HEK293 (cell line): ENCODE results near the gene FAM9A.

Source experiments
- CTCF ChIA-PET: fragments of 350-600 bp; formaldehyde crosslinking; extraction: SDS; loops from one replicate; lab custom pipeline; 2021; ENCODE audit warnings: antibody characterized with exemption; lab: Yijun Ruan, JAX
- POLR2A ChIA-PET: fragments of 300-600 bp; formaldehyde crosslinking; extraction: SDS; loops from one replicate; lab custom pipeline; 2020; ENCODE audit warnings: antibody characterized with exemption, inconsistent platforms; lab: Yijun Ruan, JAX
- H3K27ac ChIP-seq: fragments of 200-500 bp; sonication (Bioruptor generic); 2 replicates; pipeline ENCODE4 v1.5.1; 2014; ENCODE audit warnings: low read depth, low read length, control low read depth, inconsistent platforms; ENCODE audit errors: extremely low read depth
- H3K36me3 ChIP-seq, 2 experiments: fragments of 200-500 bp in 1 of 2; sonication (Bioruptor generic) in 1 of 2; 1 replicate in 1 of 2; 2 replicates in 1 of 2; pipeline ENCODE4 v1.5.1; 2014 to 2017; ENCODE audit warnings: inconsistent platforms in 2 of 2, low read length in 2 of 2; ENCODE audit not compliant: control insufficient read depth in 2 of 2, insufficient read depth in 1 of 2
- H3K4me1 ChIP-seq: fragments of 200-500 bp; sonication (Bioruptor generic); 2 replicates; pipeline ENCODE4 v1.5.1; 2014; ENCODE audit warnings: mild to moderate bottlenecking, low read length, inconsistent platforms; ENCODE audit not compliant: control insufficient read depth, insufficient read depth
- H3K4me3 ChIP-seq: 2 replicates; pipeline ENCODE4 v1.5.1; 2011; ENCODE audit warnings: low read depth, mild to moderate bottlenecking, control low read depth, low read length, moderate library complexity
- H3K9me3 ChIP-seq: fragments of 200-500 bp; sonication (Bioruptor generic); 2 replicates; pipeline ENCODE4 v1.5.1; 2014; ENCODE audit warnings: low read depth, low read length, inconsistent platforms; ENCODE audit not compliant: control insufficient read depth, insufficient read depth
- KLF7 ChIP-seq: fragments of 450-650 bp; formaldehyde crosslinking; IDR thresholded peaks from 2 replicates; pipeline ENCODE4 v1.5.1; 2016; ENCODE audit warnings: missing biosample characterization, missing genetic modification characterization, borderline replicate concordance
- MZF1 ChIP-seq: fragments of 450-650 bp; formaldehyde crosslinking; IDR thresholded peaks from 2 replicates; pipeline ENCODE4 v1.5.1; 2017; ENCODE audit warnings: missing biosample characterization, missing genetic modification characterization, borderline replicate concordance
- SCRT1 ChIP-seq: fragments of 450-650 bp; formaldehyde crosslinking; IDR thresholded peaks from 2 replicates; pipeline ENCODE4 v1.5.1; 2016; ENCODE audit warnings: missing biosample characterization, missing genetic modification characterization, borderline replicate concordance
- SCRT2 ChIP-seq: fragments of 450-650 bp; formaldehyde crosslinking; IDR thresholded peaks from 2 replicates; pipeline ENCODE4 v1.5.1; 2016; ENCODE audit warnings: missing biosample characterization, missing genetic modification characterization
- SP2 ChIP-seq: fragments of 450-650 bp; formaldehyde crosslinking; IDR thresholded peaks from 2 replicates; pipeline ENCODE4 v1.5.1; 2016; ENCODE audit warnings: missing biosample characterization, missing genetic modification characterization
- ZFP3 ChIP-seq: fragments of 450-650 bp; formaldehyde crosslinking; IDR thresholded peaks from 2 replicates; pipeline ENCODE4 v1.5.1; 2016; ENCODE audit warnings: low read depth, missing biosample characterization, missing genetic modification characterization
- ZNF324 ChIP-seq: fragments of 450-650 bp; formaldehyde crosslinking; IDR thresholded peaks from 2 replicates; pipeline ENCODE4 v1.5.1; 2016; ENCODE audit warnings: missing biosample characterization, missing genetic modification characterization
- ZNF341 ChIP-seq: fragments of 450-650 bp; formaldehyde crosslinking; IDR thresholded peaks from 2 replicates; pipeline ENCODE4; 2016; ENCODE audit warnings: low read depth, missing biosample characterization, missing genetic modification characterization
- ZNF37A ChIP-seq: fragments of 450-650 bp; IDR thresholded peaks from 2 replicates; pipeline ENCODE4 v1.5.1; 2018; ENCODE audit warnings: missing biosample characterization, missing genetic modification characterization
- ZNF423 ChIP-seq: fragments of 450-650 bp; formaldehyde crosslinking; IDR thresholded peaks from 2 replicates; pipeline ENCODE4 v1.5.1; 2016; ENCODE audit warnings: missing biosample characterization, missing genetic modification characterization
- ZNF560 ChIP-seq: fragments of 450-650 bp; formaldehyde crosslinking; IDR thresholded peaks from 2 replicates; pipeline ENCODE4 v1.5.1; 2017; ENCODE audit warnings: missing biosample characterization, missing genetic modification characterization, borderline replicate concordance
- ZNF654 ChIP-seq: fragments of 450-650 bp; formaldehyde crosslinking; IDR thresholded peaks from 2 replicates; pipeline ENCODE4 v1.5.1; 2016; ENCODE audit warnings: low read depth, missing biosample characterization, missing genetic modification characterization
- ZNF677 ChIP-seq: fragments of 450-650 bp; IDR thresholded peaks from 2 replicates; pipeline ENCODE4 v1.5.0; 2018; ENCODE audit warnings: missing biosample characterization, mild to moderate bottlenecking, missing genetic modification characterization, moderate library complexity
- ZNF704 ChIP-seq: fragments of 450-650 bp; formaldehyde crosslinking; IDR thresholded peaks from 2 replicates; pipeline ENCODE4 v1.5.1; 2016; ENCODE audit warnings: missing biosample characterization, missing genetic modification characterization
- ZSCAN30 ChIP-seq: fragments of 450-650 bp; IDR thresholded peaks from 2 replicates; pipeline ENCODE4 v1.5.1; 2018; ENCODE audit warnings: missing biosample characterization, mild to moderate bottlenecking, missing genetic modification characterization, moderate library complexity
- TF ChIP-seq, protein P1 (sequence below): fragments of 450-650 bp; formaldehyde crosslinking; IDR thresholded peaks from 2 replicates; pipeline ENCODE4 v1.5.1; 2016; ENCODE audit warnings: missing biosample characterization, missing genetic modification characterization
- TF ChIP-seq, protein P2 (sequence below): fragments of 450-650 bp; formaldehyde crosslinking; IDR thresholded peaks from 2 replicates; pipeline ENCODE4 v1.5.1; 2016; ENCODE audit warnings: missing biosample characterization, missing genetic modification characterization, borderline replicate concordance

The FAM9A gene

DNA sequence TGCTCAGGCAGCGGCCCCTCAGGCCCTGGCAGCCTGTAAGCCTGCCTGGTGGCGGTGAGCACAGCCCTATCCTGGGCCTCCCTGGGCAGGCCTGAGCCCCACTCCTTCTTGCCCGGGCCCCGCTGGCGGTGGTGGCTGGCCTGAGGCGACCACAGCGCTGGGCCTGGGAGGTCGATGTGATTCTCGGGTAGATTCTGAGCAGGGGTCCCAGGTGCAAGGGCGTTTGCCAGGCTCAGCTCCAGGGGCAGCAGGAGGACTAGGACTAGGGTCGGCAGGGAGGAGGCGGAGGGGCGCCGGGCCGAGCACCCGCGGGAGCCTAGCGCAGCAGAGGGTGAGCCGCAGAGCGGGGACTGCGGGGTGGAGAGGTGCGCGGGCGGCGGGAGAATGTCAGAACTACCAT lies 17.0 kb downstream of the FAM9A start (continued):
- no peak for TF ChIP-seq ZNF560 (tag by site-specific recombination)
- no peak for TF ChIP-seq SP2 (tag by site-specific recombination)
- TF ChIP-seq MZF1 (tag by site-specific recombination), result no peak
- TF ChIP-seq ZNF423 (tag by site-specific recombination), result no peak
- TF ChIP-seq ZNF324 (tag by site-specific recombination), result no peak

- Histone ChIP-seq H3K36me3 (no peaks in the 10 kb centered on the region), H3K9me3 (no peaks in the 10 kb centered on the region), H3K4me1 (no peaks in the 10 kb centered on the region)
- ChIA-PET POLR2A (no interaction called here), CTCF (no interaction called here)
- TF ChIP-seq SCRT2 (tag by site-specific recombination) (no peak), ZFP3 (tag by site-specific recombination) (no peak), ZNF341 (tag by site-specific recombination) (no peak), ZNF677 (tag by site-specific recombination) (no peak), ZNF37A (tag by site-specific recombination) (no peak), SCRT1 (tag by site-specific recombination) (no peak), ZNF654 (tag by site-specific recombination) (no peak), KLF7 (tag by site-specific recombination) (no peak), ZNF704 (no peak)
- TF ChIP-seq, all 188 proteins: peak for 0
- Histone ChIP-seq H3K27ac (no peak overlapping the region), H3K4me3 (no peak overlapping the region)
These were observed 17.5 kb downstream of the FAM9A start for GRCh38 chrX:8783714-8784098.

DNA sequence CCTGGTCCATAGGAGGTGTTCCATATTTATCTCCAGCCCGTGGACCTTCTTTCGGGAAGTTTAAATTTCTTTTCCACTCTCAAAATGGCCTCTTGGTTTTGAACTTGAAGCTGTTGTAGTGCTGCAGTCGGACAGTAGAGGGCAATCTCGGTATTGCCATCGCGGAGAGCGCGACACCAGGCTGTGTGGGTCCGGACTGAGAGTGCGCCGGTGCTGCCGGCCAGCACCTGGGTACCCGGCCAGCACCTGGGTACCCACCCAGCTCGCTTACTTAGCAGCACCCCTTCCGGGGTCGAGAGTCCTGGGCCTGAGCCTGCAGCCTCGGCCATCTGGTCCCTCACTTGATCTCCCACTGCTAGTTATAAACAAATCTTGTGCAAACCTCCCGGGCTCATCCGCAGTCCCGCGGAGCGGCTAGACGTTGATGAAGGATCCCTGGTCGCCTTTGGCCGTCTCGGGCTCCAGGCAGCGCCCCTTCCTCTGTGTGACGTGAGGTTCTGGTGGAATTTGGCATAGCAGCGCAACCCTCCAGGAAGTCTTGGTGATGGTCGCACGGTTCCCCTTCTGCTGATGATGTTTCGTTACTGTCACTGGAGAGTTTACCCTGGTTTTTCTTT lies 18.0 kb downstream of the FAM9A start:
- Histone ChIP-seq H3K9me3 (no peaks in the 10 kb centered on the region), H3K4me3 (no peak overlapping the region), H3K27ac (no peak overlapping the region), H3K4me1 (no peaks in the 10 kb centered on the region), H3K36me3 (no peaks in the 10 kb centered on the region)
- POLR2A ChIA-PET, result no interaction called here
- CTCF ChIA-PET, result no interaction called here
- TF ChIP-seq, protein P1, sequence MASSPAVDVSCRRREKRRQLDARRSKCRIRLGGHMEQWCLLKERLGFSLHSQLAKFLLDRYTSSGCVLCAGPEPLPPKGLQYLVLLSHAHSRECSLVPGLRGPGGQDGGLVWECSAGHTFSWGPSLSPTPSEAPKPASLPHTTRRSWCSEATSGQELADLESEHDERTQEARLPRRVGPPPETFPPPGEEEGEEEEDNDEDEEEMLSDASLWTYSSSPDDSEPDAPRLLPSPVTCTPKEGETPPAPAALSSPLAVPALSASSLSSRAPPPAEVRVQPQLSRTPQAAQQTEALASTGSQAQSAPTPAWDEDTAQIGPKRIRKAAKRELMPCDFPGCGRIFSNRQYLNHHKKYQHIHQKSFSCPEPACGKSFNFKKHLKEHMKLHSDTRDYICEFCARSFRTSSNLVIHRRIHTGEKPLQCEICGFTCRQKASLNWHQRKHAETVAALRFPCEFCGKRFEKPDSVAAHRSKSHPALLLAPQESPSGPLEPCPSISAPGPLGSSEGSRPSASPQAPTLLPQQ (tag by site-specific recombination), result no peak
- TF ChIP-seq, protein P2, sequence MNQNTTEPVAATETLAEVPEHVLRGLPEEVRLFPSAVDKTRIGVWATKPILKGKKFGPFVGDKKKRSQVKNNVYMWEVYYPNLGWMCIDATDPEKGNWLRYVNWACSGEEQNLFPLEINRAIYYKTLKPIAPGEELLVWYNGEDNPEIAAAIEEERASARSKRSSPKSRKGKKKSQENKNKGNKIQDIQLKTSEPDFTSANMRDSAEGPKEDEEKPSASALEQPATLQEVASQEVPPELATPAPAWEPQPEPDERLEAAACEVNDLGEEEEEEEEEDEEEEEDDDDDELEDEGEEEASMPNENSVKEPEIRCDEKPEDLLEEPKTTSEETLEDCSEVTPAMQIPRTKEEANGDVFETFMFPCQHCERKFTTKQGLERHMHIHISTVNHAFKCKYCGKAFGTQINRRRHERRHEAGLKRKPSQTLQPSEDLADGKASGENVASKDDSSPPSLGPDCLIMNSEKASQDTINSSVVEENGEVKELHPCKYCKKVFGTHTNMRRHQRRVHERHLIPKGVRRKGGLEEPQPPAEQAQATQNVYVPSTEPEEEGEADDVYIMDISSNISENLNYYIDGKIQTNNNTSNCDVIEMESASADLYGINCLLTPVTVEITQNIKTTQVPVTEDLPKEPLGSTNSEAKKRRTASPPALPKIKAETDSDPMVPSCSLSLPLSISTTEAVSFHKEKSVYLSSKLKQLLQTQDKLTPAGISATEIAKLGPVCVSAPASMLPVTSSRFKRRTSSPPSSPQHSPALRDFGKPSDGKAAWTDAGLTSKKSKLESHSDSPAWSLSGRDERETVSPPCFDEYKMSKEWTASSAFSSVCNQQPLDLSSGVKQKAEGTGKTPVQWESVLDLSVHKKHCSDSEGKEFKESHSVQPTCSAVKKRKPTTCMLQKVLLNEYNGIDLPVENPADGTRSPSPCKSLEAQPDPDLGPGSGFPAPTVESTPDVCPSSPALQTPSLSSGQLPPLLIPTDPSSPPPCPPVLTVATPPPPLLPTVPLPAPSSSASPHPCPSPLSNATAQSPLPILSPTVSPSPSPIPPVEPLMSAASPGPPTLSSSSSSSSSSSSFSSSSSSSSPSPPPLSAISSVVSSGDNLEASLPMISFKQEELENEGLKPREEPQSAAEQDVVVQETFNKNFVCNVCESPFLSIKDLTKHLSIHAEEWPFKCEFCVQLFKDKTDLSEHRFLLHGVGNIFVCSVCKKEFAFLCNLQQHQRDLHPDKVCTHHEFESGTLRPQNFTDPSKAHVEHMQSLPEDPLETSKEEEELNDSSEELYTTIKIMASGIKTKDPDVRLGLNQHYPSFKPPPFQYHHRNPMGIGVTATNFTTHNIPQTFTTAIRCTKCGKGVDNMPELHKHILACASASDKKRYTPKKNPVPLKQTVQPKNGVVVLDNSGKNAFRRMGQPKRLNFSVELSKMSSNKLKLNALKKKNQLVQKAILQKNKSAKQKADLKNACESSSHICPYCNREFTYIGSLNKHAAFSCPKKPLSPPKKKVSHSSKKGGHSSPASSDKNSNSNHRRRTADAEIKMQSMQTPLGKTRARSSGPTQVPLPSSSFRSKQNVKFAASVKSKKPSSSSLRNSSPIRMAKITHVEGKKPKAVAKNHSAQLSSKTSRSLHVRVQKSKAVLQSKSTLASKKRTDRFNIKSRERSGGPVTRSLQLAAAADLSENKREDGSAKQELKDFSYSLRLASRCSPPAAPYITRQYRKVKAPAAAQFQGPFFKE, result no peak
- TF ChIP-seq ZSCAN30 (tag by site-specific recombination), result no peak
